ENCODE data around the gene NAIF1.
A peak's percentile ranks its signal among the peaks of the same experiment; 100 is the strongest.
"Not testable (repeated sequence)": the region's sequence is repeated elsewhere in the genome, so short reads cannot be mapped to it uniquely, and the experiment has no call there.

NAIF1 gene

GRCh38 chr9:128042043-128042442 is 25.1 kb downstream of the NAIF1 start:
- no peaks in the 10 kb centered on the region for H3K9me3 ChIP-seq (ENCODE audit: control insufficient read depth, insufficient read depth, low read length)
- no peaks in the 10 kb centered on the region for H3K4me1 ChIP-seq (ENCODE audit: control insufficient read depth, insufficient read depth, low read length)
- no CpG with 5 or more reads among the region's 7 CpGs for WGBS (ENCODE audit: insufficient coverage, insufficient read length)
- no peak overlapping the region for H3K27ac ChIP-seq (ENCODE audit: low read length)
- no peaks in the 10 kb centered on the region for H3K36me3 ChIP-seq (ENCODE audit: control insufficient read depth, insufficient read depth, low read length)
- no peak overlapping the region for H3K4me3 ChIP-seq (ENCODE audit: low read length)
- H3K27me3 ChIP-seq (ENCODE audit: control insufficient read depth, insufficient read depth, low read length): no peaks in the 10 kb centered on the region
- DNase-seq (ENCODE audit: low read depth, low spot score): no peak

- not testable (repeated sequence) for H3K36me3 ChIP-seq (ENCODE audit: control insufficient read depth, insufficient read depth, low read length); H3K4me1 ChIP-seq (ENCODE audit: control insufficient read depth, insufficient read depth, low read length); H3K27me3 ChIP-seq (ENCODE audit: control insufficient read depth, insufficient read depth, low read length); H3K9me3 ChIP-seq (ENCODE audit: control insufficient read depth, insufficient read depth, low read length); DNase-seq (ENCODE audit: low read depth, low spot score); H3K4me3 ChIP-seq (ENCODE audit: low read length); H3K27ac ChIP-seq (ENCODE audit: low read length)
- WGBS (ENCODE audit: insufficient coverage, insufficient read length): no CpG with 5 or more reads among the region's 3 CpGs
These were observed 26.3 kb downstream of the NAIF1 start for GRCh38 chr9:128040783-128041182.

- H3K36me3 ChIP-seq (ENCODE audit: control insufficient read depth, insufficient read depth, low read length); H3K9me3 ChIP-seq (ENCODE audit: control insufficient read depth, insufficient read depth, low read length); H3K27ac ChIP-seq (ENCODE audit: low read length); H3K4me1 ChIP-seq (ENCODE audit: control insufficient read depth, insufficient read depth, low read length); H3K27me3 ChIP-seq (ENCODE audit: control insufficient read depth, insufficient read depth, low read length); H3K4me3 ChIP-seq (ENCODE audit: low read length); DNase-seq (ENCODE audit: low read depth, low spot score): not testable (repeated sequence)
- no CpG with 5 or more reads among the region's 3 CpGs for WGBS (ENCODE audit: insufficient coverage, insufficient read length)
These were observed 30.6 kb downstream of the NAIF1 start for GRCh38 chr9:128036522-128036921.

DNA sequence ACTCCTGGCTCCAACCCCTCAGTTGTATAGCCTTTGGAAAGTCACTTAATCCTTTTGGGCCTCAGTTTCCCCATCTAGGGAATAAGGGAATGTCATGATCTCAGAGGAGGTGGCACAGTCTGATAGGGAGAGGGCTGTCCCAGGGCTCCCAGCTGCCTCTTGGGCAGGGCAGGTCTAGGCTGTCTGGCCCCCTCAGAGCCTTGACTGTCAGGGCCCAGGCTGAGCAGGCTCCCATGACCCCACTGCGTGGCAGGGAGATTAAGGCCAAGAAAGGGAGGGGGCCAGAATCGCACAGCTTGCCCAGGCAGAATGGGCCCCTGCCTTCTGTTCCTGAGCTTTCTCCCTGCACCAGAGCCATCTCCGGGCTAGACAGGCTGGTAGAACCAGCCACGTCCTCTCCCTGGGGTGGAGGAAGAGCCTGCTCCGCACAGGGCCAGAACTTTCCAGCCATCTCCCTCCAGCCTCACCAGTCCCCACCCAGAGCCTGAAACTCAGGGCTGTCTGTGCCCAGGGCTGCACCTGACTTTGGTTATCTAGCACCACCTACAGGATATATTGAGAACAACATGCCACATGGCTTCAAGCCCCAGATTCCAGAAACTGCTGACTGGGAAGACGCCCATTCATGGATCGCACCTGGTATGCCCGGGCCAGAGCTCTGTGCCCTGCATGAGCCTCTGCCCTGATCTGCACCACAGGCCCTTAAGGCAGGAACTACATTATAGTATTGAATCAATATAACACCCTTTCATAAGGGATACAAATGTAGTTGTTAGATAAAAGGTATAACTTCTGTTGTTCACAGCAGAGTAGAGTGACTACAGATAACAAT is 32.1 kb downstream of the NAIF1 start:
- DNase-seq (ENCODE audit: low read depth, low spot score): peak; percentile 94
- no peaks in the 10 kb centered on the region for H3K27me3 ChIP-seq (ENCODE audit: control insufficient read depth, insufficient read depth, low read length)
- no CpG with 5 or more reads among the region's 8 CpGs for WGBS (ENCODE audit: insufficient coverage, insufficient read length)

GRCh38 chr9:128033609-128034008 is 33.5 kb downstream of the NAIF1 start:
- Histone ChIP-seq H3K27ac (ENCODE audit: low read length) (no peak overlapping the region), H3K9me3 (ENCODE audit: control insufficient read depth, insufficient read depth, low read length) (no peaks in the 10 kb centered on the region), H3K4me3 (ENCODE audit: low read length) (no peak overlapping the region), H3K36me3 (ENCODE audit: control insufficient read depth, insufficient read depth, low read length) (no peaks in the 10 kb centered on the region), H3K4me1 (ENCODE audit: control insufficient read depth, insufficient read depth, low read length) (peaks cover 3% of the 10 kb centered on the region; the same call in 1 of the 2 replicates), H3K27me3 (ENCODE audit: control insufficient read depth, insufficient read depth, low read length) (no peaks in the 10 kb centered on the region)
- no CpG with 5 or more reads among the region's 4 CpGs for WGBS (ENCODE audit: insufficient coverage, insufficient read length)
- no peak for DNase-seq (ENCODE audit: low read depth, low spot score)

More for the DNA sequence above, 32.1 kb downstream of the NAIF1 start:
- Histone ChIP-seq H3K36me3 (ENCODE audit: control insufficient read depth, insufficient read depth, low read length) (no peaks in the 10 kb centered on the region), H3K9me3 (ENCODE audit: control insufficient read depth, insufficient read depth, low read length) (no peaks in the 10 kb centered on the region), H3K27ac (ENCODE audit: low read length) (no peak overlapping the region), H3K4me1 (ENCODE audit: control insufficient read depth, insufficient read depth, low read length) (peaks cover 3% of the 10 kb centered on the region; the same call in 1 of the 2 replicates), H3K4me3 (ENCODE audit: low read length) (no peak overlapping the region)

- H3K4me3 ChIP-seq (ENCODE audit: low read length): no peak overlapping the region
- H3K9me3 ChIP-seq (ENCODE audit: control insufficient read depth, insufficient read depth, low read length): no peaks in the 10 kb centered on the region
- no peaks in the 10 kb centered on the region for H3K36me3 ChIP-seq (ENCODE audit: control insufficient read depth, insufficient read depth, low read length)
- H3K4me1 ChIP-seq (ENCODE audit: control insufficient read depth, insufficient read depth, low read length): no peaks in the 10 kb centered on the region
- no CpG with 5 or more reads among the region's 4 CpGs for WGBS (ENCODE audit: insufficient coverage, insufficient read length)
- no peaks in the 10 kb centered on the region for H3K27me3 ChIP-seq (ENCODE audit: control insufficient read depth, insufficient read depth, low read length)
- H3K27ac ChIP-seq (ENCODE audit: low read length): no peak overlapping the region
- DNase-seq (ENCODE audit: low read depth, low spot score): no peak
These were observed 39.4 kb downstream of the NAIF1 start for GRCh38 chr9:128027705-128028104.

GRCh38 chr9:128026773-128027541 is 40.2 kb downstream of the NAIF1 start:
- Histone ChIP-seq H3K27ac (ENCODE audit: low read length) (no peak overlapping the region), H3K27me3 (ENCODE audit: control insufficient read depth, insufficient read depth, low read length) (no peaks in the 10 kb centered on the region), H3K36me3 (ENCODE audit: control insufficient read depth, insufficient read depth, low read length) (no peaks in the 10 kb centered on the region), H3K4me3 (ENCODE audit: low read length) (no peak overlapping the region), H3K9me3 (ENCODE audit: control insufficient read depth, insufficient read depth, low read length) (no peaks in the 10 kb centered on the region), H3K4me1 (ENCODE audit: control insufficient read depth, insufficient read depth, low read length) (no peaks in the 10 kb centered on the region)
- no peak for DNase-seq (ENCODE audit: low read depth, low spot score)
- WGBS (ENCODE audit: insufficient coverage, insufficient read length): no CpG with 5 or more reads among the region's 11 CpGs

GRCh38 chr9:128026255-128026772 is 40.8 kb downstream of the NAIF1 start:
- no peak overlapping the region for H3K27ac ChIP-seq (ENCODE audit: low read length)
- no peak overlapping the region for H3K4me3 ChIP-seq (ENCODE audit: low read length)
- no peaks in the 10 kb centered on the region for H3K4me1 ChIP-seq (ENCODE audit: control insufficient read depth, insufficient read depth, low read length)
- no peaks in the 10 kb centered on the region for H3K36me3 ChIP-seq (ENCODE audit: control insufficient read depth, insufficient read depth, low read length)
- DNase-seq (ENCODE audit: low read depth, low spot score): no peak
- no peaks in the 10 kb centered on the region for H3K27me3 ChIP-seq (ENCODE audit: control insufficient read depth, insufficient read depth, low read length)
- WGBS (ENCODE audit: insufficient coverage, insufficient read length): no CpG with 5 or more reads among the region's 12 CpGs
- H3K9me3 ChIP-seq (ENCODE audit: control insufficient read depth, insufficient read depth, low read length): no peaks in the 10 kb centered on the region

DNA sequence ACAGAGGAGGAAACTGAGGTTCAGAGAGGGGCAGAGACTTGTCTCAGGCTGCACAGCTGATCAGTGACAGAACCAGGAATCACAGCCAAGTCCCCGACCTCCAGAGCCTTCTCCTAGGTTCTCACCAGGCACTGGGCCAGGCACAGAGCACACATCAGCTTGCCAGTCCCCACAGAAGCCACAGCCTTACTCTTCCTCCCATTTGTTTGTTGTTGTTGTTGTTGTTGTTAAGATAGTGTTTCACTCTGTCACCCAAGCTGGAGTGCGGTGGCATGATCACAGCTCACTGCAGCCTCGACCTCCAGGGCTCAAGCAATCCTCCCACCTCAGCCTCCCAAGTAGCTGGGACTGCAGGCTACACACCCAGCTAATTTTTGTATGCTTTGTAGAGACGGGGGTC is 41.4 kb downstream of the NAIF1 start:
- Histone ChIP-seq H3K27ac (ENCODE audit: low read length) (no peak overlapping the region), H3K36me3 (ENCODE audit: control insufficient read depth, insufficient read depth, low read length) (no peaks in the 10 kb centered on the region), H3K4me3 (ENCODE audit: low read length) (no peak overlapping the region), H3K9me3 (ENCODE audit: control insufficient read depth, insufficient read depth, low read length) (no peaks in the 10 kb centered on the region), H3K27me3 (ENCODE audit: control insufficient read depth, insufficient read depth, low read length) (no peaks in the 10 kb centered on the region), H3K4me1 (ENCODE audit: control insufficient read depth, insufficient read depth, low read length) (no peaks in the 10 kb centered on the region)
- no peak for DNase-seq (ENCODE audit: low read depth, low spot score)
- WGBS (ENCODE audit: insufficient coverage, insufficient read length): no CpG with 5 or more reads among the region's 4 CpGs

- no peaks in the 10 kb centered on the region for H3K4me1 ChIP-seq (ENCODE audit: control insufficient read depth, insufficient read depth, low read length)
- no peaks in the 10 kb centered on the region for H3K36me3 ChIP-seq (ENCODE audit: control insufficient read depth, insufficient read depth, low read length)
- no peak for DNase-seq (ENCODE audit: low read depth, low spot score)
- H3K9me3 ChIP-seq (ENCODE audit: control insufficient read depth, insufficient read depth, low read length): no peaks in the 10 kb centered on the region
- no peaks in the 10 kb centered on the region for H3K27me3 ChIP-seq (ENCODE audit: control insufficient read depth, insufficient read depth, low read length)
- no peak overlapping the region for H3K4me3 ChIP-seq (ENCODE audit: low read length)
- no peak overlapping the region for H3K27ac ChIP-seq (ENCODE audit: low read length)
- no CpG with 5 or more reads among the region's 5 CpGs for WGBS (ENCODE audit: insufficient coverage, insufficient read length)
These were observed 42.3 kb downstream of the NAIF1 start for GRCh38 chr9:128024761-128025308.

All from iPS DF 6.9 (cell line).